Measurements from ENCODE around the gene FAT1. TPM values are rescaled to one million over a fixed set of nuclear protein-coding genes. Genes with fewer than 3 reads are reported as not detected.

The FAT1 gene
- total and polyA plus RNA-seq, 9 of the 15 experiments (the other 6 are each of a cell fraction or from before 2014, with no cell fraction given), result 6.0 to 38.4 (median 21.4) TPM

DNA sequence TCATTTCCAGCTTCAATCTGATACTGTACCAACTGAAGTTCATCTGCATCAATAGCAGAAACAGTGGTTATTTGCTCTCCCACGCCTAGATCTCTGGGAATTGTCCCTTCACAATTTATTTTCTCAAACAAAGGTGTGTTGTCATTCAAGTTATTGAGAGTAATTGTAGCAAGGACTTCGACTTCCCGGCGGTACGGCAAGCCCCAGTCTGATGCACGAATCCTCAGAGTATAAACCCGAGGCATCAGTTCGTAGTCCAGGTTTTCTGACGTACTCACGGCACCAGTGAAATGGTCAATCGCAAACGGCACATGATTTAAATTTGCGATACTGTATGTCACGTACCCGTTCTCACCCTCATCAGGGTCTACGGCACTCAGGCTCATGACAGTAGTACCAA is 15.7 kb downstream of the FAT1 start:
- DNase-seq (ENCODE audit: extremely low read depth in 1 of 4, low spot score in 3 of 4) (no peak), ATAC-seq (no peak), FAIRE-seq (no peak)
- Histone ChIP-seq H3K27ac (ENCODE audit: extremely low read depth, low read depth, low read length) (no peak overlapping the region), H3K27me3 (ENCODE audit: control insufficient read depth in 2 of 2, insufficient read depth in 2 of 2, low read length in 2 of 2) (no peaks in the 10 kb centered on the region), H3K9ac (ENCODE audit: insufficient read depth in 1 of 2, low read depth in 2 of 2, low read length in 2 of 2) (no peak overlapping the region), H3K4me3 (no peak overlapping the region), H3K36me3 (ENCODE audit: control insufficient read depth, insufficient read depth, low read length) (peaks cover 32% of the 10 kb centered on the region; the same call in 2 of the 3 replicates), H3K9me1 (ENCODE audit: control insufficient read depth, insufficient read depth, low read length) (no peaks in the 10 kb centered on the region), H2AFZ (ENCODE audit: low read depth, low read length) (no peak overlapping the region), H3K9me3 (replicated peaks; ENCODE audit: control insufficient read depth, insufficient read depth, low read depth, low read length) (no peaks in the 10 kb centered on the region), H3K79me2 (ENCODE audit: control insufficient read depth, insufficient read depth, low read length) (no peaks in the 10 kb centered on the region), H3K4me2 (ENCODE audit: insufficient read depth, low read length) (no peak overlapping the region), H4K20me1 (replicated peaks; ENCODE audit: control insufficient read depth, insufficient read depth, low read length) (no peaks in the 10 kb centered on the region), H3K4me1 (replicated peaks in 1 of 2; ENCODE audit: control insufficient read depth in 2 of 2, insufficient read depth in 2 of 2, low read length in 2 of 2) (no peaks in the 10 kb centered on the region)
- in situ Hi-C loops (cut with MboI), result no loop called here
- no peak for TF ChIP-seq SETDB1 (IDR thresholded peaks at IDR 0.05; ENCODE audit: low read length)
- TF ChIP-seq, protein P1, sequence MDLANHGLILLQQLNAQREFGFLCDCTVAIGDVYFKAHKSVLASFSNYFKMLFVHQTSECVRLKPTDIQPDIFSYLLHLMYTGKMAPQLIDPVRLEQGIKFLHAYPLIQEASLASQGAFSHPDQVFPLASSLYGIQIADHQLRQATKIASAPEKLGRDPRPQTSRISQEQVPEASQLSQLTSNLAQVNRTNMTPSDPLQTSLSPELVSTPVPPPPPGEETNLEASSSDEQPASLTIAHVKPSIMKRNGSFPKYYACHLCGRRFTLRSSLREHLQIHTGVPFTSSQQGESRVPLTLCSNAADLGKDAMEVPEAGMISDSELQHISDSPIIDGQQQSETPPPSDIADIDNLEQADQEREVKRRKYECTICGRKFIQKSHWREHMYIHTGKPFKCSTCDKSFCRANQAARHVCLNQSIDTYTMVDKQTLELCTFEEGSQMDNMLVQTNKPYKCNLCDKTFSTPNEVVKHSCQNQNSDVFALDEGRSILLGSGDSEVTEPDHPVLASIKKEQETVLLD (IDR thresholded peaks at IDR 0.05), result no peak
- TF ChIP-seq, protein P2, sequence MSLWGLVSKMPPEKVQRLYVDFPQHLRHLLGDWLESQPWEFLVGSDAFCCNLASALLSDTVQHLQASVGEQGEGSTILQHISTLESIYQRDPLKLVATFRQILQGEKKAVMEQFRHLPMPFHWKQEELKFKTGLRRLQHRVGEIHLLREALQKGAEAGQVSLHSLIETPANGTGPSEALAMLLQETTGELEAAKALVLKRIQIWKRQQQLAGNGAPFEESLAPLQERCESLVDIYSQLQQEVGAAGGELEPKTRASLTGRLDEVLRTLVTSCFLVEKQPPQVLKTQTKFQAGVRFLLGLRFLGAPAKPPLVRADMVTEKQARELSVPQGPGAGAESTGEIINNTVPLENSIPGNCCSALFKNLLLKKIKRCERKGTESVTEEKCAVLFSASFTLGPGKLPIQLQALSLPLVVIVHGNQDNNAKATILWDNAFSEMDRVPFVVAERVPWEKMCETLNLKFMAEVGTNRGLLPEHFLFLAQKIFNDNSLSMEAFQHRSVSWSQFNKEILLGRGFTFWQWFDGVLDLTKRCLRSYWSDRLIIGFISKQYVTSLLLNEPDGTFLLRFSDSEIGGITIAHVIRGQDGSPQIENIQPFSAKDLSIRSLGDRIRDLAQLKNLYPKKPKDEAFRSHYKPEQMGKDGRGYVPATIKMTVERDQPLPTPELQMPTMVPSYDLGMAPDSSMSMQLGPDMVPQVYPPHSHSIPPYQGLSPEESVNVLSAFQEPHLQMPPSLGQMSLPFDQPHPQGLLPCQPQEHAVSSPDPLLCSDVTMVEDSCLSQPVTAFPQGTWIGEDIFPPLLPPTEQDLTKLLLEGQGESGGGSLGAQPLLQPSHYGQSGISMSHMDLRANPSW (CRISPR knock-in tag; IDR thresholded peaks at IDR 0.05), result no peak
- TF ChIP-seq, protein P3, sequence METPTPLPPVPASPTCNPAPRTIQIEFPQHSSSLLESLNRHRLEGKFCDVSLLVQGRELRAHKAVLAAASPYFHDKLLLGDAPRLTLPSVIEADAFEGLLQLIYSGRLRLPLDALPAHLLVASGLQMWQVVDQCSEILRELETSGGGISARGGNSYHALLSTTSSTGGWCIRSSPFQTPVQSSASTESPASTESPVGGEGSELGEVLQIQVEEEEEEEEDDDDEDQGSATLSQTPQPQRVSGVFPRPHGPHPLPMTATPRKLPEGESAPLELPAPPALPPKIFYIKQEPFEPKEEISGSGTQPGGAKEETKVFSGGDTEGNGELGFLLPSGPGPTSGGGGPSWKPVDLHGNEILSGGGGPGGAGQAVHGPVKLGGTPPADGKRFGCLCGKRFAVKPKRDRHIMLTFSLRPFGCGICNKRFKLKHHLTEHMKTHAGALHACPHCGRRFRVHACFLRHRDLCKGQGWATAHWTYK (CRISPR knock-in tag; IDR thresholded peaks at IDR 0.05), result no peak
- intact Hi-C loops (cut with micrococcal nuclease), result no loop called here
- WGBS (ENCODE audit: insufficient coverage, low coverage, missing lambda C conversion rate), result 71% methylated on average over 16 of the region's 16 CpGs
- BruUV-seq (replicated peaks), result no TSS peak
- ChIA-PET POLR2A (no interaction called here), CTCF (ENCODE audit: low intra/inter-chr PET ratio) (no interaction called here)
